ENCODE measurements around the gene SLC35E4. TPM values are rescaled to one million over a fixed set of nuclear protein-coding genes. Genes with fewer than 3 reads are reported as not detected.
"Not testable (repeated sequence)": the region's sequence is repeated elsewhere in the genome, so short reads cannot be mapped to it uniquely, and the experiment has no call there.

The SLC35E4 gene
- total RNA-seq, 1 donor from 2014 or later: 3.4 TPM

GRCh38 chr22:30627471-30627870 is 8.1 kb upstream of the SLC35E4 start:
- DNase-seq (ENCODE audit: extremely low spot score, unreplicated experiment): no peak
- Mint-ChIP-seq H3K9me3 (no peaks in the 10 kb centered on the region), H3K4me3 (no peak overlapping the region), H3K27ac (no peak overlapping the region), H3K36me3 (no peaks in the 10 kb centered on the region), H3K4me1 (ENCODE audit: unreplicated experiment) (no peaks in the 10 kb centered on the region), H3K27me3 (no peaks in the 10 kb centered on the region)
- TF ChIP-seq, protein P1, sequence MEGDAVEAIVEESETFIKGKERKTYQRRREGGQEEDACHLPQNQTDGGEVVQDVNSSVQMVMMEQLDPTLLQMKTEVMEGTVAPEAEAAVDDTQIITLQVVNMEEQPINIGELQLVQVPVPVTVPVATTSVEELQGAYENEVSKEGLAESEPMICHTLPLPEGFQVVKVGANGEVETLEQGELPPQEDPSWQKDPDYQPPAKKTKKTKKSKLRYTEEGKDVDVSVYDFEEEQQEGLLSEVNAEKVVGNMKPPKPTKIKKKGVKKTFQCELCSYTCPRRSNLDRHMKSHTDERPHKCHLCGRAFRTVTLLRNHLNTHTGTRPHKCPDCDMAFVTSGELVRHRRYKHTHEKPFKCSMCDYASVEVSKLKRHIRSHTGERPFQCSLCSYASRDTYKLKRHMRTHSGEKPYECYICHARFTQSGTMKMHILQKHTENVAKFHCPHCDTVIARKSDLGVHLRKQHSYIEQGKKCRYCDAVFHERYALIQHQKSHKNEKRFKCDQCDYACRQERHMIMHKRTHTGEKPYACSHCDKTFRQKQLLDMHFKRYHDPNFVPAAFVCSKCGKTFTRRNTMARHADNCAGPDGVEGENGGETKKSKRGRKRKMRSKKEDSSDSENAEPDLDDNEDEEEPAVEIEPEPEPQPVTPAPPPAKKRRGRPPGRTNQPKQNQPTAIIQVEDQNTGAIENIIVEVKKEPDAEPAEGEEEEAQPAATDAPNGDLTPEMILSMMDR (conservative IDR thresholded peaks at IDR 0.05): no peak

DNA sequence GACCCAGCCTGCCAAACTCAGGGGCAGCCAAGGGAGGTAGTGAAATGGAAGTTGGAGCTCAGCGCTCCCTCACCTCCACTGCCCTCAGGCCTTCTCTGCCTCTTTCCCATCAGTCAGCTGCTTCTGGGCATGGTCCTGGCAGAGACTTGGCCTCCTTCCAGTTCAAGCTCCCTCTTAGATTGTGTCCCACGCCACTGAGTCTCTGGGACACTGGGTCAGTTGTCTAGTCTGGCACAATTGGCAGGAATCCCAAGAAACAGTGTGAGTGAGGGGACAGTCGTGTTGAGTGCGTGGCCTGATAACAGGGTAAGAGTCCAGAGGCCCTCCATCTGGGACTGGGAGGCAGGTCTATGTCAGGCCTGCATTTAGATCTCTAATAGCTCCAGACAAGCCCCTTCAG is 7.1 kb upstream of the SLC35E4 start:
- Mint-ChIP-seq H3K4me1 (ENCODE audit: unreplicated experiment) (no peaks in the 10 kb centered on the region), H3K4me3 (no peak overlapping the region)
- DNase-seq (ENCODE audit: extremely low spot score, unreplicated experiment): no peak

DNA sequence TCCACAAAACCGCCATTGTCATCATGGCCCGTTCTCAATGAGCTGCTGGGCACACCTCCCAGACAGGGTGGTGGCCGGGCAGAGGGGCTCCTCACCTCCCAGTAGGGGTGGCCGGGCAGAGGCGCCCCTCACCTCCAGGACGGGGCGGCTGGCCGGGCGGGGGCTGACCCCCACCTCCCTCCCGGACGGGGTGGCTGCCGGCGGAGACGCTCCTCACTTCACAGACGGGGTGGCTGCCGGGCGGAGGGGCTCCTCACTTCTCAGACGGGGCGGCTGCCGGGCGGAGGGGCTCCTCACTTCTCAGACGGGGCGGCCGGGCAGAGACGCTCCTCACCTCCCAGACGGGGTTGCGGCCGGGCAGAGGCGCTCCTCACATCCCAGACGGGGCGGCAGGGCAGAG is 4.1 kb upstream of the SLC35E4 start:
- not testable (repeated sequence) for H3K4me3 Mint-ChIP-seq; H3K9me3 Mint-ChIP-seq; H3K36me3 Mint-ChIP-seq; DNase-seq (ENCODE audit: extremely low spot score, unreplicated experiment); H3K27ac Mint-ChIP-seq; H3K27me3 Mint-ChIP-seq; H3K4me1 Mint-ChIP-seq (ENCODE audit: unreplicated experiment)

More for the DNA sequence above, 7.1 kb upstream of the SLC35E4 start:
- TF ChIP-seq, protein P1 (conservative IDR thresholded peaks at IDR 0.05): no peak
- H3K27me3 Mint-ChIP-seq: no peaks in the 10 kb centered on the region
- no peaks in the 10 kb centered on the region for H3K9me3 Mint-ChIP-seq
- H3K36me3 Mint-ChIP-seq: no peaks in the 10 kb centered on the region
- no peak overlapping the region for H3K27ac Mint-ChIP-seq

- H3K27ac Mint-ChIP-seq: peak overlapping the region; percentile 82
- TF ChIP-seq, protein P1 (conservative IDR thresholded peaks at IDR 0.05): peak; percentile 98
- DNase-seq (ENCODE audit: extremely low spot score, unreplicated experiment): peak; percentile 89
- H3K4me3 Mint-ChIP-seq: peak overlapping the region; percentile 84
- peaks cover 13% of the 10 kb centered on the region for H3K4me1 Mint-ChIP-seq (ENCODE audit: unreplicated experiment)
- no peaks in the 10 kb centered on the region for H3K9me3 Mint-ChIP-seq
- H3K27me3 Mint-ChIP-seq: no peaks in the 10 kb centered on the region
- no peaks in the 10 kb centered on the region for H3K36me3 Mint-ChIP-seq
These were observed 929 bp upstream of the SLC35E4 start for GRCh38 chr22:30634471-30635233.

DNA sequence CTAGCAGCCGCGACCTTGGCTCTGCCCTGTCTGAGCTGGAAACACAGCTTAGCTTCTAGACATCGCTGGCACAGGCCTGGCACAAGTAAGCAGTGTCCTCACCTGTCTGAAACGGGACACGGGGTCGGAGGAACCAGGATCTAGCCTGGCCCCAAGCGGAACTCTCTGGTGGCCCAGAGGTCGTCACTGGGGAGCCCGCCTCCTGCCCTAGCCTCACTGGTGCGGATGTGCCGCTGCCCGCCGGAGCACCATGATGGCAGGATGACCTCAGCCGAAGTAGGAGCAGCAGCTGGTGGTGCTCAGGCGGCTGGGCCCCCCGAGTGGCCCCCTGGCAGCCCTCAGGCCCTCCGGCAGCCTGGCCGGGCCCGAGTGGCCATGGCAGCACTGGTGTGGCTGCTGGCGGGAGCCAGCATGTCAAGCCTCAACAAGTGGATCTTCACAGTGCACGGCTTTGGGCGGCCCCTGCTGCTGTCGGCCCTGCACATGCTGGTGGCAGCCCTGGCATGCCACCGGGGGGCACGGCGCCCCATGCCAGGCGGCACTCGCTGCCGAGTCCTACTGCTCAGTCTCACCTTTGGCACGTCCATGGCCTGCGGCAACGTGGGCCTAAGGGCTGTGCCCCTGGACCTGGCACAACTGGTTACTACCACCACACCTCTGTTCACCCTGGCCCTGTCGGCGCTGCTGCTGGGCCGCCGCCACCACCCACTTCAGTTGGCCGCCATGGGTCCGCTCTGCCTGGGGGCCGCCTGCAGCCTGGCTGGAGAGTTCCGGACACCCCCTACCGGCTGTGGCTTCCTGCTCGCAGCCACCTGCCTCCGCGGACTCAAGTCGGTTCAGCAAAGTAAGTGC is 871 bp downstream of the SLC35E4 start:
- Mint-ChIP-seq H3K9me3 (no peaks in the 10 kb centered on the region), H3K4me1 (ENCODE audit: unreplicated experiment) (peaks cover 13% of the 10 kb centered on the region), H3K27ac (peak overlapping the region; percentile 70), H3K4me3 (peak overlapping the region; percentile 87), H3K27me3 (no peaks in the 10 kb centered on the region), H3K36me3 (no peaks in the 10 kb centered on the region)
- TF ChIP-seq, protein P1 (conservative IDR thresholded peaks at IDR 0.05): no peak
- no peak for DNase-seq (ENCODE audit: extremely low spot score, unreplicated experiment)

DNA sequence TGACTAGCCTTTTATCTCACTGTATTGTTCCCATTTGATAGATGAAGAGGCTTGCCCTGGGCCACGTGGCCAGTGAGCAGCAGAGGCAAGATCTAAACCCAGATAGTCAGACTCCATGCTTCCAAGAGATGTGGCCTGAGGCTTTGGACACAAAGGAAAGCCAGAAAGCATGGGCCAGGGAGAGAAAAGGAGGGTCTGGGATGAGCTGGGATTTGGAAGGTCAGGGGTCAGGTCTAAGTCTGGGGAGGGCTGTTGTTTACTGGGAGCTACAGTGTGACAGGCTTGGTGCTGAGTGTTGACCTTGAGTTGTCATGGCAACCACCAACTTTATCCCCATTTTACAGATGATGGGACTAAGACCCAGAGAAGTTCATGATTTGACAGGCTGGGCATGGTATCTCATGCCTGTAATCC is 2.1 kb downstream of the SLC35E4 start:
- no peaks in the 10 kb centered on the region for H3K27me3 Mint-ChIP-seq
- DNase-seq (ENCODE audit: extremely low spot score, unreplicated experiment): no peak
- TF ChIP-seq, protein P1 (conservative IDR thresholded peaks at IDR 0.05): no peak
- no peaks in the 10 kb centered on the region for H3K9me3 Mint-ChIP-seq
- no peaks in the 10 kb centered on the region for H3K36me3 Mint-ChIP-seq
- H3K4me3 Mint-ChIP-seq: peak overlapping the region; percentile 59
- peaks cover 13% of the 10 kb centered on the region for H3K4me1 Mint-ChIP-seq (ENCODE audit: unreplicated experiment)
- H3K27ac Mint-ChIP-seq: no peak overlapping the region
